WTC11 (cell line): ENCODE results near the gene ARHGAP23. TPM values are rescaled to one million over a fixed set of nuclear protein-coding genes. Genes with fewer than 3 reads are reported as not detected.

Experiments used
- ATAC-seq: fragments of 200-7000 bp; cut with Tn5 transposase; 2 replicates; pipeline ENCODE4 v1.10.0; 2021; ENCODE audit warnings: mild to moderate bottlenecking, moderate library complexity
- CTCF ChIA-PET: fragments of 300-600 bp; sonication (Branson Sonifier 250); formaldehyde crosslinking; loops from one replicate; lab custom pipeline; 2021; ENCODE audit warnings: antibody characterized with exemption; lab: Charles Lee
- POLR2A ChIA-PET: fragments of 350-600 bp; sonication (Branson Sonifier 250); formaldehyde crosslinking; loops from one replicate; lab custom pipeline; 2021; ENCODE audit warnings: antibody characterized with exemption; lab: Charles Lee
- DNase-seq: peaks from one replicate; pipeline ENCODE4 v3.0.0; 2021; ENCODE audit warnings: low spot score
- H3K27ac Mint-ChIP-seq: 2 replicates; pipeline ENCODE4 v1.8.0; 2021; ENCODE audit warnings: mixed read lengths
- H3K27me3 Mint-ChIP-seq: 2 replicates; pipeline ENCODE4 v1.8.0; 2021; ENCODE audit warnings: low read depth, mild to moderate bottlenecking, moderate library complexity, mixed read lengths
- H3K36me3 Mint-ChIP-seq: 2 replicates; pipeline ENCODE4 v1.8.0; 2021; ENCODE audit warnings: mixed read lengths
- H3K4me1 Mint-ChIP-seq: 2 replicates; pipeline ENCODE4 v1.8.0; 2022; ENCODE audit warnings: mixed read lengths
- H3K4me3 Mint-ChIP-seq: 2 replicates; pipeline ENCODE4 v1.8.0; 2021; ENCODE audit warnings: mild to moderate bottlenecking, moderate library complexity, mixed read lengths
- H3K9me3 Mint-ChIP-seq: 2 replicates; pipeline ENCODE4 v1.8.0; 2021; ENCODE audit warnings: mixed read lengths
- ARID4B ChIP-seq: sonication (generic); formaldehyde crosslinking; IDR thresholded peaks from 2 replicates; pipeline ENCODE4 v1.8.0; 2023; ENCODE audit warnings: missing genetic modification reagents, mild to moderate bottlenecking, borderline replicate concordance
- CREB1 ChIP-seq: sonication (generic); formaldehyde crosslinking; IDR thresholded peaks from 2 replicates; pipeline ENCODE4 v1.8.0; 2023; ENCODE audit warnings: mild to moderate bottlenecking, missing genetic modification reagents
- EMX1 ChIP-seq: fragments of 250-450 bp; sonication (Bioruptor Pico); IDR thresholded peaks from 2 replicates; pipeline ENCODE4 v1.8.0; 2021; ENCODE audit warnings: mild to moderate bottlenecking
- FOXJ3 ChIP-seq: sonication (generic); formaldehyde crosslinking; IDR thresholded peaks from 2 replicates; pipeline ENCODE4 v1.9.0; 2021; ENCODE audit warnings: missing genetic modification reagents, mild to moderate bottlenecking, borderline replicate concordance
- IRF2 ChIP-seq: sonication (generic); formaldehyde crosslinking; IDR thresholded peaks from 2 replicates; pipeline ENCODE4 v1.8.0; 2022; ENCODE audit warnings: low read depth, missing genetic modification reagents, borderline replicate concordance
- KAT7 ChIP-seq: sonication (generic); formaldehyde crosslinking; IDR thresholded peaks from 2 replicates; pipeline ENCODE4 v1.8.1; 2023; ENCODE audit warnings: missing genetic modification reagents, mild to moderate bottlenecking, borderline replicate concordance
- PRDM15 ChIP-seq: sonication (generic); formaldehyde crosslinking; IDR thresholded peaks from 2 replicates; pipeline ENCODE4 v1.8.0; 2022; ENCODE audit warnings: missing genetic modification reagents
- RORB ChIP-seq: fragments of 250-450 bp; sonication (Bioruptor Pico); IDR thresholded peaks from 2 replicates; pipeline ENCODE4 v1.9.0; 2021; ENCODE audit warnings: mild to moderate bottlenecking
- USF2 ChIP-seq: sonication (generic); formaldehyde crosslinking; IDR thresholded peaks from 2 replicates; pipeline ENCODE4 v1.8.1; 2023; ENCODE audit warnings: mild to moderate bottlenecking, missing genetic modification reagents, moderate library complexity
- ZBTB21 ChIP-seq: sonication (generic); formaldehyde crosslinking; IDR thresholded peaks from 2 replicates; pipeline ENCODE4 v1.8.1; 2023; ENCODE audit warnings: mild to moderate bottlenecking, missing genetic modification reagents, borderline replicate concordance
- ZBTB43 ChIP-seq: sonication (generic); formaldehyde crosslinking; IDR thresholded peaks from 2 replicates; pipeline ENCODE4 v1.8.1; 2023; ENCODE audit warnings: mild to moderate bottlenecking, missing genetic modification reagents
- ZNF121 ChIP-seq: sonication (generic); formaldehyde crosslinking; IDR thresholded peaks from 2 replicates; pipeline ENCODE4 v1.8.0; 2023; ENCODE audit warnings: missing genetic modification reagents
- ZNF219 ChIP-seq: sonication (generic); formaldehyde crosslinking; IDR thresholded peaks from 2 replicates; pipeline ENCODE4 v1.8.0; 2023; ENCODE audit warnings: missing genetic modification reagents, mild to moderate bottlenecking, borderline replicate concordance
- ZNF263 ChIP-seq: sonication (generic); formaldehyde crosslinking; IDR thresholded peaks from 2 replicates; pipeline ENCODE4 v1.8.1; 2022; ENCODE audit warnings: low read depth, mild to moderate bottlenecking, moderate library complexity, missing genetic modification reagents
- ZNF317 ChIP-seq: sonication (generic); formaldehyde crosslinking; IDR thresholded peaks from 2 replicates; pipeline ENCODE4 v1.8.1; 2023; ENCODE audit warnings: low read depth, mild to moderate bottlenecking, moderate library complexity, missing genetic modification reagents, borderline replicate concordance
- ZNF425 ChIP-seq: fragments of 250-450 bp; sonication (Bioruptor Pico); conservative IDR thresholded peaks from 2 replicates; pipeline ENCODE4 v1.9.0; 2021; ENCODE audit warnings: mild to moderate bottlenecking
- ZNF532 ChIP-seq: fragments of 250-450 bp; sonication (Bioruptor Pico); IDR thresholded peaks from 2 replicates; pipeline ENCODE4 v1.9.0; 2021; ENCODE audit warnings: mild to moderate bottlenecking, borderline replicate concordance
- ZNF671 ChIP-seq: fragments of 250-450 bp; sonication (Bioruptor Pico); IDR thresholded peaks from 2 replicates; pipeline ENCODE4 v1.8.0; 2021; ENCODE audit warnings: mild to moderate bottlenecking
- total RNA-seq: library from RNA; stranded (reverse); gene quantifications from 3 replicates; pipeline ENCODE4 v1.2.3, GENCODE V29; 2021

The ARHGAP23 gene
- total RNA-seq, 1 experiment from 2014 or later = 66.0 TPM

GRCh38 chr17:38419508-38419981, 8.7 kb upstream of the ARHGAP23 start:
- no peak overlapping the region for H3K27ac Mint-ChIP-seq
- ATAC-seq (no peak), DNase-seq (no peak)
- peaks cover 38% of the 10 kb centered on the region for H3K27me3 Mint-ChIP-seq
- H3K9me3 Mint-ChIP-seq = no peaks in the 10 kb centered on the region
- CTCF ChIA-PET = interaction anchor here (0.7 to 9.5 kb wide), 14 partner anchors 15 to 248 kb away, joined by 3 to 222 read pairs (median 4); no protein-coding TSS in a partner anchor
- H3K36me3 Mint-ChIP-seq = no peaks in the 10 kb centered on the region
- peak overlapping the region; percentile 75 for H3K4me3 Mint-ChIP-seq
- H3K4me1 Mint-ChIP-seq = peaks cover 65% of the 10 kb centered on the region
- TF ChIP-seq ZNF219 (no peak), ZNF121 (CRISPR knock-in tag) (no peak), USF2 (CRISPR knock-in tag) (no peak), ZBTB21 (no peak), PRDM15 (no peak), ZNF425 (CRISPR knock-in tag) (no peak), KAT7 (CRISPR knock-in tag) (no peak), ZNF263 (no peak), ZNF532 (CRISPR knock-in tag) (no peak), ZNF317 (no peak)
- POLR2A ChIA-PET = interaction anchor here (0.5 to 5.4 kb wide), 6 partner anchors 9 to 95 kb away, joined by 3 to 26 read pairs (median 4); partner anchors contain the start of gene ARHGAP23

- H3K27ac Mint-ChIP-seq = no peak overlapping the region
- H3K4me1 Mint-ChIP-seq = peaks cover 70% of the 10 kb centered on the region
- TF ChIP-seq FOXJ3 (CRISPR knock-in tag) (no peak), RORB (CRISPR knock-in tag) (no peak), ZNF263 (no peak), ZNF671 (no peak), ZBTB43 (CRISPR knock-in tag) (no peak), ARID4B (CRISPR knock-in tag) (no peak), CREB1 (CRISPR knock-in tag) (no peak), IRF2 (CRISPR knock-in tag) (no peak), EMX1 (CRISPR knock-in tag) (no peak)
Observed at GRCh38 chr17:38420518-38420917, 7.7 kb upstream of the ARHGAP23 start.

More at GRCh38 chr17:38420518-38420917, 7.7 kb upstream of the ARHGAP23 start:
- ChIA-PET POLR2A (interaction anchor here (0.6 to 1.4 kb wide), 4 partner anchors 17 to 112 kb away, joined by 3 to 4 read pairs (median 4); no protein-coding TSS in a partner anchor), CTCF (interaction anchor here (0.5 to 6.2 kb wide), 14 partner anchors 17 to 247 kb away, joined by 3 to 70 read pairs (median 4); no protein-coding TSS in a partner anchor)
- Mint-ChIP-seq H3K36me3 (no peaks in the 10 kb centered on the region), H3K4me3 (peak overlapping the region; percentile 75), H3K27me3 (peaks cover 38% of the 10 kb centered on the region), H3K9me3 (no peaks in the 10 kb centered on the region)
- ATAC-seq = no peak
- no peak for DNase-seq
